GM23248 (cell line): ENCODE data around the gene KCNS1. TPM values are rescaled to one million over a fixed set of nuclear protein-coding genes. Genes with fewer than 3 reads are reported as not detected.

Experiments
- DNase-seq: peaks from one replicate; pipeline ENCODE4 v3.0.0-alpha.2; 2015
- H2AFZ ChIP-seq: fragments of 200-600 bp; sonication (generic); 2 replicates; pipeline ENCODE4 v1.6.1; 2016; ENCODE audit warnings: antibody characterized with exemption
- H3F3A ChIP-seq: fragments of 200-600 bp; sonication (generic); 2 replicates; pipeline ENCODE4 v1.6.1; 2016; ENCODE audit warnings: mild to moderate bottlenecking, antibody characterized with exemption, mixed run types; ENCODE audit not compliant: insufficient read depth
- H3K27ac ChIP-seq: fragments of 200-600 bp; sonication (generic); 2 replicates; pipeline ENCODE4 v1.5.1; 2016; ENCODE audit warnings: mild to moderate bottlenecking
- H3K27me3 ChIP-seq: fragments of 200-600 bp; sonication (generic); replicated peaks from 2 replicates; pipeline ENCODE4 v1.6.1; 2016; ENCODE audit warnings: mild to moderate bottlenecking; ENCODE audit not compliant: insufficient read depth
- H3K36me3 ChIP-seq: fragments of 200-600 bp; sonication (generic); 2 replicates; pipeline ENCODE4 v1.6.1; 2016; ENCODE audit warnings: low read depth, mild to moderate bottlenecking
- H3K4me1 ChIP-seq: fragments of 200-600 bp; sonication (generic); 2 replicates; pipeline ENCODE4 v1.6.1; 2016; ENCODE audit warnings: mild to moderate bottlenecking; ENCODE audit not compliant: insufficient read depth
- H3K4me2 ChIP-seq: fragments of 200-600 bp; sonication (generic); one replicate; pipeline ENCODE4 v1.6.1; 2016; ENCODE audit warnings: mild to moderate bottlenecking; ENCODE audit not compliant: unreplicated experiment
- H3K4me3 ChIP-seq: fragments of 200-600 bp; sonication (generic); 2 replicates; pipeline ENCODE4 v1.5.1; 2016; ENCODE audit warnings: mild to moderate bottlenecking
- H3K79me2 ChIP-seq: fragments of 200-600 bp; sonication (generic); 2 replicates; pipeline ENCODE4 v1.6.1; 2016; ENCODE audit warnings: mild to moderate bottlenecking; ENCODE audit not compliant: insufficient read depth
- H3K9ac ChIP-seq: fragments of 200-600 bp; sonication (generic); 2 replicates; pipeline ENCODE4 v1.6.1; 2016; ENCODE audit warnings: mild to moderate bottlenecking
- H3K9me2 ChIP-seq: fragments of 200-600 bp; sonication (generic); 2 replicates; pipeline ENCODE4 v1.6.1; 2016; ENCODE audit warnings: mixed run types, mild to moderate bottlenecking, moderate library complexity; ENCODE audit not compliant: insufficient read depth
- H3K9me3 ChIP-seq: fragments of 200-600 bp; sonication (generic); one replicate; pipeline ENCODE4 v1.6.1; 2017; ENCODE audit warnings: low read depth
- H4K20me1 ChIP-seq: fragments of 200-600 bp; sonication (generic); 2 replicates; pipeline ENCODE4 v1.6.0; 2016; ENCODE audit not compliant: insufficient read depth
- EZH2 ChIP-seq: fragments of 200-600 bp; sonication (generic); IDR thresholded peaks from 2 replicates; pipeline ENCODE4 v1.6.1; 2018; ENCODE audit warnings: antibody characterized with exemption, mild to moderate bottlenecking; ENCODE audit not compliant: insufficient read depth, poor library complexity, severe bottlenecking
- EZH2phosphoT487 ChIP-seq: fragments of 200-600 bp; sonication (generic); IDR thresholded peaks from 2 replicates; pipeline ENCODE4 v1.6.1; 2018; ENCODE audit warnings: antibody characterized with exemption, moderate library complexity, mild to moderate bottlenecking, low read depth; ENCODE audit not compliant: insufficient read depth
- WGBS, 2 experiments: methylation state at CpG; one replicate each; pipeline ENCODE4 v1.1.6; 2015 to 2017; ENCODE audit warnings: low lambda C conversion rate in 2 of 2, low coverage in 1 of 2; ENCODE audit errors: missing lambda C conversion rate in 2 of 2; 5-methylcytosine and 5-hydroxymethylcytosine counted together
- in situ Hi-C: fragments of 300-500 bp; cut with MboI; formaldehyde crosslinking; loops from 2 replicates; pipeline ENCODE4 v1.15.0; 2020
- polyA plus RNA-seq: library from polyadenylated mRNA; unstranded; fragments of >200 nt; fragmentation: Nextera tagmentation; extraction: Ambion mirVana; gene quantifications from 2 replicates; pipeline ENCODE4 v1.2.1, GENCODE V29; 2016
- total RNA-seq: library from RNA; depleted of rRNA; stranded (reverse); fragments of >200 nt; shearing (Covaris generic); gene quantifications from 2 replicates; pipeline ENCODE4 v1.2.3, GENCODE V29; 2014

The KCNS1 gene
- total and polyA plus RNA-seq, 2 experiments from 2014 or later, result 0.11 to 0.55 TPM

DNA sequence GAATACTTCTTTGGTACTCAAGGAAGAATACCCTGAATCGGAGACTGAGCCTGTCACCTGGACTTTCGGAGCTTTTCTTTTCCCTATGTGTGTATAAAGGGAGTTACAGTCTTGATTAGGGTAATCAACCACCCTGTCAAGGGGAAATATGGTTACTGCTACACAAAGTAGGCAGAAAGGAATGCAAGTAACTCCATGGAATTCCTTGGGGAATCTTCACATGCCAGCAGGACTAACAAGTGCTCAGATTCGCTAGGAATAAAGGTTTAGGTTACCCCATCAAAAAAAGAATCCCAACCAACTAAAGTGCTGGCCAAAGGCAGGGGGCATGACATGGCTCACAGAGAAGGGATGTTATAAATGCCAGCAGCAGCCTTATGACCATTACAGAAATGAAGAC lies 10.4 kb downstream of the KCNS1 start:
- Histone ChIP-seq H3K27me3 (no peaks in the 10 kb centered on the region), H3K9ac (no peak overlapping the region), H3K4me3 (no peak overlapping the region), H3K4me2 (no peak overlapping the region), H3F3A (peaks cover 48% of the 10 kb centered on the region), H2AFZ (no peak overlapping the region), H4K20me1 (no peaks in the 10 kb centered on the region), H3K9me3 (no peaks in the 10 kb centered on the region), H3K4me1 (peaks cover 41% of the 10 kb centered on the region), H3K36me3 (no peaks in the 10 kb centered on the region), H3K79me2 (no peaks in the 10 kb centered on the region), H3K9me2 (peaks cover 7% of the 10 kb centered on the region; the same call in 1 of the 2 replicates), H3K27ac (no peak overlapping the region)
- in situ Hi-C loops, result loop anchor here (10.0 kb wide), 2 partner anchors 46 to 76 kb away; no protein-coding TSS in a partner anchor
- 89 to 93% methylated on average over 3 of the region's 3 CpGs for WGBS, 2 experiments
- no peak for TF ChIP-seq EZH2phosphoT487
- TF ChIP-seq EZH2, result no peak
- DNase-seq, result peak; percentile 48

DNA sequence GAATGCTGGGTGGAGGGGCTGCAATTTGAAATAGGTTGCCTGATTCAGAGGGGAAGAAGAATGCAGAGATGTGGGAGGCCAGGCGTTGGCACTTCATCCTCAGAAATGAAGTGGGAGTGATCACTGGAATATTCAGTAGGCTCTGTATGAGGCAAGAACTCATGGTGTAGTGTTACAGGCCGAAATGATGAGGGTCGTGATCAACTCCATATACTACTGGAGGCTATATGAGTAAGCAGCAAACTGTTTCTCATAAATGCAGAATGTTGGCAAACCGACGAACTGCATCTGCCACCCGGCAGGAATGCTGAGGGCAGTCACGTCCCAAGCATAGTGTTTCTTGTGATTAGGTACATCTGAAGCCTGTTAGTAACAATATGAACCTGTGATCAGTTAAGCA lies 12.7 kb downstream of the KCNS1 start:
- peaks cover 38% of the 10 kb centered on the region for H3K4me1 ChIP-seq
- no peaks in the 10 kb centered on the region for H3K79me2 ChIP-seq
- H3K4me2 ChIP-seq, result peak overlapping the region; percentile 80
- H3K9ac ChIP-seq, result peak overlapping the region; percentile 68
- in situ Hi-C loops, result no loop called here
- H2AFZ ChIP-seq, result no peak overlapping the region
- peak; percentile 96 for DNase-seq
- peak overlapping the region; percentile 94 for H3K27ac ChIP-seq
- peak overlapping the region; percentile 23; the same call in 1 of the 2 replicates for H3K4me3 ChIP-seq
- H3F3A ChIP-seq, result peaks cover 48% of the 10 kb centered on the region
- no peaks in the 10 kb centered on the region for H4K20me1 ChIP-seq
- WGBS, 2 experiments, result 1 to 4% methylated on average over 7 of the region's 7 CpGs
- TF ChIP-seq EZH2phosphoT487 (no peak), EZH2 (no peak)
- H3K36me3 ChIP-seq, result no peaks in the 10 kb centered on the region
- H3K9me3 ChIP-seq, result no peaks in the 10 kb centered on the region
- H3K9me2 ChIP-seq, result peaks cover 7% of the 10 kb centered on the region; the same call in 1 of the 2 replicates
- no peaks in the 10 kb centered on the region for H3K27me3 ChIP-seq

DNA sequence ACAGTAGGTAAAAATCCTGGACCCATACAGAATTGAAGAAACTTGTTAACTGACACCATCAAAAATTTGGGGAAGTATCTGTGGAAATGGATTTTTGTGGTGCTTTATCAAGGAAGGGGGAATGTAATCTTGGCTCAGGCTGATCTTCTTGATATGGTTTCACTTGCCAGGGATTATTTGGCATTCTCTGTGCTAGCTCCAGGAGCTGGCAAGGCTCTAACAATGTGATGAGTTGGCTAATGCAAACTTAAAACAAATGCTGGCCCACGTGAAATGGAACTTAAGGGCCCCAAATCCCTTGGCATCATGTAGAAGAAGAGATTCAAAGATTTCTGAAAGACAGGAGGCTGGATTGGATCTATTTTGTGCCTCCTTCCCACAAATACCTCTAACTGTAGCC lies 13.1 kb downstream of the KCNS1 start:
- H4K20me1 ChIP-seq, result no peaks in the 10 kb centered on the region
- peaks cover 38% of the 10 kb centered on the region for H3K4me1 ChIP-seq
- in situ Hi-C loops, result no loop called here
- TF ChIP-seq EZH2 (no peak), EZH2phosphoT487 (no peak)
- H3K4me3 ChIP-seq, result peak overlapping the region; percentile 23; the same call in 1 of the 2 replicates
- peak overlapping the region; percentile 68 for H3K9ac ChIP-seq
- 0 out of 2 replicates have a peak, but pooled peaks cover under 1% of the 10 kb centered on the region for H3K36me3 ChIP-seq
- no peaks in the 10 kb centered on the region for H3K9me3 ChIP-seq
- H3K9me2 ChIP-seq, result peaks cover 7% of the 10 kb centered on the region; the same call in 1 of the 2 replicates
- no peaks in the 10 kb centered on the region for H3K27me3 ChIP-seq
- H3K79me2 ChIP-seq, result no peaks in the 10 kb centered on the region
- no peak overlapping the region for H2AFZ ChIP-seq
- H3K4me2 ChIP-seq, result peak overlapping the region; percentile 80
- WGBS, 2 experiments, result 0% methylated on average over 1 of the region's 1 CpG
- peak; percentile 80 for DNase-seq
- peak overlapping the region; percentile 94 for H3K27ac ChIP-seq
- peaks cover 48% of the 10 kb centered on the region for H3F3A ChIP-seq

DNA sequence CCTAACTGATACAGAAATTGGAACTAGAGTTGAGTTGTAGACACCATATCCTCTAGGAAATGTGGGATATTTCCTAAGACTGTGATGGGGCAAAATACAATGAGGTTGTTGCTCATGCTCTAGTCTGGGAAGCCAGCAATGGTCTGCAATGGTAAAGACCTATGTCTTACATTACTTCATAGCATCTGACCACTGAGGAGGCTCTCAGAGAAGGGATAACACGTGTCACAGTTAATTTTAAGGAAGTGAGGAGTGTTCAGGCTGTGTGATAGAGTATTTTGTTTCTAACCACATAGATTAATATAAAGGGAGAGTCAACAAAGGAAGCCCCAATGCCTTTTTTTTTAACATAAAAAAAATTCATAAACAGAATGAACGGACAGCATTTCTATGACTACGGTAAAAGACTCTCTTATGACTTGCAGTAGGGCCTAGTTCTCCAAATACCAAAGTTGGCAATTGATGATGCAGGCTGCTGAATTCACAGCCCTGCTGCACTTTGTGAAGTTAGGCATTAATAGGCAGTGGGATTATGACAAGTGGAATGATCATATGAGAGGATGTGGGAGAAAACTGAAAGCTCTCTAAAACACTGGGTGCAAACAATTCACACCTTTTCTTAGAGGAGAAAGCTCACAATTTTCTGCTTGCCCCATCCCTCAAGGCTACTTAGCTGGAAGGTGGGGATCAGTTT lies 13.7 kb downstream of the KCNS1 start:
- Histone ChIP-seq H3K79me2 (no peaks in the 10 kb centered on the region), H3K9me3 (no peaks in the 10 kb centered on the region), H3F3A (peaks cover 48% of the 10 kb centered on the region), H3K4me1 (peaks cover 38% of the 10 kb centered on the region), H3K9ac (peak overlapping the region; percentile 68; the same call in 1 of the 2 replicates), H3K27ac (peak overlapping the region; percentile 94), H3K9me2 (peaks cover 7% of the 10 kb centered on the region; the same call in 1 of the 2 replicates), H3K36me3 (0 out of 2 replicates have a peak, but pooled peaks cover 6% of the 10 kb centered on the region), H3K27me3 (no peaks in the 10 kb centered on the region), H4K20me1 (no peaks in the 10 kb centered on the region), H3K4me2 (peak overlapping the region; percentile 80), H2AFZ (no peak overlapping the region), H3K4me3 (peak overlapping the region; percentile 23; the same call in 1 of the 2 replicates)
- in situ Hi-C loops, result no loop called here
- TF ChIP-seq EZH2phosphoT487 (no peak), EZH2 (no peak)
- peak; percentile 38 for DNase-seq
- WGBS, 2 experiments, result 87 to 97% methylated on average over 3 of the region's 3 CpGs
